ENCODE data around the gene KRTAP10-10.
"Not testable (repeated sequence)": the region's sequence is repeated elsewhere in the genome, so short reads cannot be mapped to it uniquely, and the experiment has no call there.

Gene KRTAP10-10

GRCh38 chr21:44681152-44681551 is 44.0 kb downstream of the KRTAP10-10 start:
- no peak for DNase-seq (ENCODE audit: low read depth in 2 of 2, low spot score in 1 of 2)

GRCh38 chr21:44681861-44682579 is 44.9 kb downstream of the KRTAP10-10 start, which contains the start of gene KRTAP12-1:
Gene KRTAP12-1 (minus strand): TSS chr21:44682163. CDS start chr21:44682123, 40 bp downstream.
- DNase-seq (ENCODE audit: low read depth in 2 of 2, low spot score in 1 of 2): no peak

- no peak for DNase-seq (ENCODE audit: low read depth in 2 of 2, low spot score in 1 of 2)
These were observed 45.5 kb downstream of the KRTAP10-10 start for GRCh38 chr21:44682580-44683151.

GRCh38 chr21:44684077-44684476 is 46.9 kb downstream of the KRTAP10-10 start:
- no peak for DNase-seq (ENCODE audit: low read depth in 2 of 2, low spot score in 1 of 2)

GRCh38 chr21:44684483-44684882 is 47.3 kb downstream of the KRTAP10-10 start:
- DNase-seq (ENCODE audit: low read depth in 2 of 2, low spot score in 1 of 2): no peak

GRCh38 chr21:44685050-44685449 is 47.9 kb downstream of the KRTAP10-10 start:
- not testable (repeated sequence) for DNase-seq (ENCODE audit: low read depth in 2 of 2, low spot score in 1 of 2)

- DNase-seq (ENCODE audit: low read depth in 2 of 2, low spot score in 1 of 2): no peak
These were observed 49.0 kb downstream of the KRTAP10-10 start for GRCh38 chr21:44686000-44686781.

- no peak for DNase-seq (ENCODE audit: low read depth in 2 of 2, low spot score in 1 of 2)
These were observed 49.8 kb downstream of the KRTAP10-10 start for GRCh38 chr21:44686843-44687561.

- no peak for DNase-seq (ENCODE audit: low read depth in 2 of 2, low spot score in 1 of 2)
These were observed 50.5 kb downstream of the KRTAP10-10 start for GRCh38 chr21:44687671-44688070.

Measured in stimulated activated CD8-positive, alpha-beta memory T cell treated with anti-CD3 and anti-CD28 coated beads, Interleukin-4, amount 100 ng/mL, for 4 hours (primary cell).